ENCODE measurements around the gene MACROH2A1. TPM values are rescaled to one million over a fixed set of nuclear protein-coding genes. Genes with fewer than 3 reads are reported as not detected.
A peak's percentile ranks its signal among the peaks of the same experiment; 100 is the strongest.

MACROH2A1 gene
- total and polyA plus RNA-seq, 10 of the 15 experiments (the other 5 are each of a cell fraction or from before 2014, with no cell fraction given): 45.7 to 230 (median 196) TPM

DNA sequence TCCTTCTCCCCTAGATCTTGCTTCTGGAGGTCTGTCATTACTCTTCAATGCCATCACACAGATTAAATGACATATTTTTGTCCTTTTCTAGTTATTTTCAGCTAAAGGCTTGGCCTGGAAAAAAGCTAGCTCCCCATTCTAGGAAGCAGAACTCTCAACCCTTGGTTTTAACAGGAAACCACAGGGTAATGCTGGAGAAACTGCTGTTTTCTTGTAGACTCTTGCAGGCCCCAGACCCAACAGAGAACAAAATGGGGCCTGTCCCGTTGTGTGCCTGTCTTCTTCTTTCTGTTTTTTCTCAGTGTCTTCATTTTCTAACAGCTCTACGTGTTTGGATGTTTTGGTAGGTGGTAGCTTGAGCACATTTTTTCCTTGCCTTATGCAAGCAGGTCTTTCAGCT lies 26.6 kb upstream of the MACROH2A1 start:
- Histone ChIP-seq H3K9me3 (replicated peaks; ENCODE audit: control insufficient read depth, insufficient read depth, low read length) (peaks cover 3% of the 10 kb centered on the region; the same call in 2 of the 3 replicates), H3K36me3 (ENCODE audit: control insufficient read depth in 2 of 2, insufficient read depth in 2 of 2, low read length in 1 of 2) (no peaks in the 10 kb centered on the region), H3K9ac (ENCODE audit: control insufficient read depth, insufficient read depth, low read length) (no peak overlapping the region), H4K20me1 (ENCODE audit: control insufficient read depth, insufficient read depth) (no peaks in the 10 kb centered on the region), H3K4me2 (ENCODE audit: control insufficient read depth, insufficient read depth) (no peak overlapping the region), H3K4me1 (ENCODE audit: control insufficient read depth, insufficient read depth, low read length) (no peaks in the 10 kb centered on the region), H3K27ac (ENCODE audit: control insufficient read depth, insufficient read depth) (no peak overlapping the region), H3K4me3 (no peak overlapping the region), H3K79me2 (ENCODE audit: control insufficient read depth, insufficient read depth, low read length) (no peaks in the 10 kb centered on the region), H3K27me3 (replicated peaks in 1 of 2; ENCODE audit: control insufficient read depth in 2 of 2, insufficient read depth in 2 of 2, low read length in 1 of 2) (peaks cover 0 to 3% of the 10 kb centered on the region in 2 experiments; a peak in 1 of 4 replicates), H2AFZ (ENCODE audit: control insufficient read depth, low read depth, low read length) (peak overlapping the region; percentile 34; the same call in 1 of the 2 replicates)
- FAIRE-seq (no peak), ATAC-seq (no peak), DNase-seq (ENCODE audit: low read depth, low spot score) (no peak)
- ChIA-PET SMC1A (ENCODE audit: uncharacterized antibody, unreplicated experiment) (interaction anchor here (0.9 to 3.0 kb wide), 9 partner anchors 11 to 142 kb away, joined by 3 to 14 read pairs (median 4); partner anchors contain the start of gene MACROH2A1), CTCF (interaction anchor here (0.6 to 2.9 kb wide), 23 partner anchors 9 to 218 kb away, joined by 3 to 19 read pairs (median 6); partner anchors contain the start of gene DCANP1), RAD21 (ENCODE audit: unreplicated experiment) (interaction anchor here (1.2 to 1.5 kb wide), 2 partner anchors 11 to 22 kb away, joined by 4 to 6 read pairs; no protein-coding TSS in a partner anchor), POLR2A (no interaction called here)
- intact Hi-C loops (cut with micrococcal nuclease; ENCODE audit: unreplicated experiment): no loop called here
- WGBS (ENCODE audit: insufficient coverage, insufficient replicate concordance, low lambda C conversion rate, missing lambda C conversion rate): 23% methylated on average over 2 of the region's 2 CpGs
- in situ Hi-C loops (cut with MboI): no loop called here
- no TSS peak for BruUV-seq (replicated peaks)
- TF ChIP-seq ZSCAN29 (IDR thresholded peaks at IDR 0.05) (no peak), PML (IDR thresholded peaks at IDR 0.05; ENCODE audit: low read length) (no peak), NRF1 (conservative IDR thresholded peaks at IDR 0.05; ENCODE audit: low read depth, low read length) (no peak), MXI1 (IDR thresholded peaks at IDR 0.05; ENCODE audit: low read depth, low read length) (no peak), ZNF217 (IDR thresholded peaks at IDR 0.05) (no peak), CHD4 (IDR thresholded peaks at IDR 0.05) (no peak), ATF7 (IDR thresholded peaks at IDR 0.05; ENCODE audit: low read depth) (no peak)
- TF ChIP-seq, protein P1, sequence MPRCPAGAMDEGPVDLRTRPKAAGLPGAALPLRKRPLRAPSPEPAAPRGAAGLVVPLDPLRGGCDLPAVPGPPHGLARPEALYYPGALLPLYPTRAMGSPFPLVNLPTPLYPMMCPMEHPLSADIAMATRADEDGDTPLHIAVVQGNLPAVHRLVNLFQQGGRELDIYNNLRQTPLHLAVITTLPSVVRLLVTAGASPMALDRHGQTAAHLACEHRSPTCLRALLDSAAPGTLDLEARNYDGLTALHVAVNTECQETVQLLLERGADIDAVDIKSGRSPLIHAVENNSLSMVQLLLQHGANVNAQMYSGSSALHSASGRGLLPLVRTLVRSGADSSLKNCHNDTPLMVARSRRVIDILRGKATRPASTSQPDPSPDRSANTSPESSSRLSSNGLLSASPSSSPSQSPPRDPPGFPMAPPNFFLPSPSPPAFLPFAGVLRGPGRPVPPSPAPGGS (IDR thresholded peaks at IDR 0.05; ENCODE audit: borderline replicate concordance, insufficient read depth, low read depth, low read length, poor library complexity, severe bottlenecking): no peak
- TF ChIP-seq, protein P2, sequence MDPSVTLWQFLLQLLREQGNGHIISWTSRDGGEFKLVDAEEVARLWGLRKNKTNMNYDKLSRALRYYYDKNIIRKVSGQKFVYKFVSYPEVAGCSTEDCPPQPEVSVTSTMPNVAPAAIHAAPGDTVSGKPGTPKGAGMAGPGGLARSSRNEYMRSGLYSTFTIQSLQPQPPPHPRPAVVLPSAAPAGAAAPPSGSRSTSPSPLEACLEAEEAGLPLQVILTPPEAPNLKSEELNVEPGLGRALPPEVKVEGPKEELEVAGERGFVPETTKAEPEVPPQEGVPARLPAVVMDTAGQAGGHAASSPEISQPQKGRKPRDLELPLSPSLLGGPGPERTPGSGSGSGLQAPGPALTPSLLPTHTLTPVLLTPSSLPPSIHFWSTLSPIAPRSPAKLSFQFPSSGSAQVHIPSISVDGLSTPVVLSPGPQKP (IDR thresholded peaks at IDR 0.05; ENCODE audit: low read depth, low read length): no peak
